Smooth muscle cell (in vitro differentiated cells): ENCODE data around the gene HABP4. TPM values are rescaled to one million over a fixed set of nuclear protein-coding genes. Genes with fewer than 3 reads are reported as not detected.

Source experiments
- DNase-seq: peaks from one replicate; lab custom pipeline; 2025; ENCODE audit not compliant: unreplicated experiment; lab: John Stamatoyannopoulos, UW
- H2AFZ ChIP-seq: fragments of 200-600 bp; sonication (generic); 2 replicates; pipeline ENCODE4 v1.6.0; 2016; ENCODE audit warnings: antibody characterized with exemption, low read depth, mild to moderate bottlenecking
- H3F3A ChIP-seq: fragments of 200-600 bp; sonication (generic); 2 replicates; pipeline ENCODE4 v1.6.0; 2017; ENCODE audit warnings: antibody characterized with exemption, low read depth
- H3K27ac ChIP-seq: fragments of 200-600 bp; sonication (generic); 2 replicates; pipeline ENCODE4 v1.5.1; 2016; ENCODE audit warnings: low read depth, mild to moderate bottlenecking
- H3K27me3 ChIP-seq: fragments of 200-600 bp; sonication (generic); 2 replicates; pipeline ENCODE4 v1.6.1; 2016; ENCODE audit warnings: low read depth, mild to moderate bottlenecking
- H3K36me3 ChIP-seq: fragments of 200-600 bp; sonication (generic); 2 replicates; pipeline ENCODE4 v1.5.1; 2016; ENCODE audit warnings: low read depth
- H3K4me1 ChIP-seq: fragments of 200-600 bp; sonication (generic); 2 replicates; pipeline ENCODE4 v1.5.1; 2016; ENCODE audit warnings: low read depth
- H3K4me2 ChIP-seq: fragments of 200-600 bp; sonication (generic); 2 replicates; pipeline ENCODE4 v1.6.0; 2016; ENCODE audit warnings: mild to moderate bottlenecking
- H3K4me3 ChIP-seq: fragments of 200-600 bp; sonication (generic); 2 replicates; pipeline ENCODE4 v1.5.1; 2016; ENCODE audit warnings: mild to moderate bottlenecking
- H3K79me2 ChIP-seq: fragments of 200-600 bp; sonication (generic); 2 replicates; pipeline ENCODE4 v1.6.0; 2016; ENCODE audit warnings: low read depth, mild to moderate bottlenecking
- H3K9ac ChIP-seq: fragments of 200-600 bp; sonication (generic); 2 replicates; pipeline ENCODE4 v1.6.0; 2016; ENCODE audit warnings: low read depth
- H3K9me3 ChIP-seq: fragments of 200-600 bp; sonication (generic); replicated peaks from 2 replicates; pipeline ENCODE4 v1.5.1; 2016; ENCODE audit warnings: low read depth
- H4K20me1 ChIP-seq: fragments of 200-600 bp; sonication (generic); 2 replicates; pipeline ENCODE4 v1.6.0; 2016; ENCODE audit warnings: low read depth
- WGBS: methylation state at CpG from one replicate; pipeline ENCODE4 v1.1.7; 2016; ENCODE audit warnings: low lambda C conversion rate; 5-methylcytosine and 5-hydroxymethylcytosine counted together
- polyA plus RNA-seq: library from polyadenylated mRNA; unstranded; fragments of >200 nt; fragmentation: Nextera tagmentation; extraction: Ambion mirVana; gene quantifications from 2 replicates; pipeline ENCODE4 v1.2.1, GENCODE V29; 2016
- total RNA-seq: library from RNA; depleted of rRNA; stranded (reverse); fragments of >200 nt; gene quantifications from 2 replicates; pipeline ENCODE4 v1.2.3, GENCODE V29; 2014
- TF ChIP-seq, protein P1 (sequence below): fragments of 200-600 bp; sonication (generic); IDR thresholded peaks from 2 replicates; pipeline ENCODE4 v1.5.1; 2017; ENCODE audit warnings: borderline replicate concordance, mild to moderate bottlenecking, antibody characterized with exemption; ENCODE audit not compliant: insufficient read depth, poor library complexity, severe bottlenecking

HABP4 gene
- total and polyA plus RNA-seq, 2 experiments from 2014 or later, result 13.5 to 26.8 TPM

DNA sequence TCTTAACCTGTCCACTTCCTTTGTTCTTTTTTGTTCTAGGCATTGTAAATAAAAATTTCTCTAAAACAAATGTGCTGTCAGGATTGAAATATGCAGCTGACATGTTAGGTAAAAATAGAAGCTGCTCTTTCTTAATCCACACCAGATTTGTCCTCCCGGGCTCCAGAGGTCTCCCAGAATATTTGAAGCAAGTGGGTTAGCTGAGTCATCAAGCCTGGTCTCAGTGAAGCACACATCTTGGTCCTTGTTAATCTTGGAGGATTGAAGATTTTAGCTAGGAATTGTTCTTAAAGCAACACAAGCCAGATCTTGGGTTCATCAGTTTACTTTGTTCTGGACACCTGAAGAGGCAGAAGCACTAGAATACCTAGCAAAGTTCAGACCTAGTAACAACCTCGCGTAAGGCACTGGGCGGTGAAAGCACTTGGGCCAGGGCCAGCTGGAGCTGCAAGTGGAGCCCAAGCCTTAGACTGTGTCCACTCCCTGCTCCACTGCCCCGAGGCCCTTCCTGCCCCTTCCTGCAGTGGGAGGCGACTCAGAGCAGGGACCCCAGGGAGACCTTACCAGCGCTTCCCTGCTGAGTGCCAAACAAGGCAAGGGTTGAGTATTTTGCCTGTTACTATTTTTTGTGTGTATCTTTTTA, 36.5 kb downstream of the HABP4 start:
- 69% methylated on average over 7 of the region's 7 CpGs for WGBS
- H3K4me3 ChIP-seq, result no peak overlapping the region
- peaks cover 18% of the 10 kb centered on the region for H3F3A ChIP-seq
- H3K9me3 ChIP-seq, result no peaks in the 10 kb centered on the region
- H3K27ac ChIP-seq, result peak overlapping the region; percentile 43
- H4K20me1 ChIP-seq, result no peaks in the 10 kb centered on the region
- TF ChIP-seq, protein P1, sequence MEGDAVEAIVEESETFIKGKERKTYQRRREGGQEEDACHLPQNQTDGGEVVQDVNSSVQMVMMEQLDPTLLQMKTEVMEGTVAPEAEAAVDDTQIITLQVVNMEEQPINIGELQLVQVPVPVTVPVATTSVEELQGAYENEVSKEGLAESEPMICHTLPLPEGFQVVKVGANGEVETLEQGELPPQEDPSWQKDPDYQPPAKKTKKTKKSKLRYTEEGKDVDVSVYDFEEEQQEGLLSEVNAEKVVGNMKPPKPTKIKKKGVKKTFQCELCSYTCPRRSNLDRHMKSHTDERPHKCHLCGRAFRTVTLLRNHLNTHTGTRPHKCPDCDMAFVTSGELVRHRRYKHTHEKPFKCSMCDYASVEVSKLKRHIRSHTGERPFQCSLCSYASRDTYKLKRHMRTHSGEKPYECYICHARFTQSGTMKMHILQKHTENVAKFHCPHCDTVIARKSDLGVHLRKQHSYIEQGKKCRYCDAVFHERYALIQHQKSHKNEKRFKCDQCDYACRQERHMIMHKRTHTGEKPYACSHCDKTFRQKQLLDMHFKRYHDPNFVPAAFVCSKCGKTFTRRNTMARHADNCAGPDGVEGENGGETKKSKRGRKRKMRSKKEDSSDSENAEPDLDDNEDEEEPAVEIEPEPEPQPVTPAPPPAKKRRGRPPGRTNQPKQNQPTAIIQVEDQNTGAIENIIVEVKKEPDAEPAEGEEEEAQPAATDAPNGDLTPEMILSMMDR, result no peak
- peak overlapping the region; percentile 32 for H3K4me2 ChIP-seq
- H2AFZ ChIP-seq, result no peak overlapping the region
- H3K27me3 ChIP-seq, result no peaks in the 10 kb centered on the region
- DNase-seq, result no peak
- no peak overlapping the region for H3K9ac ChIP-seq
- H3K79me2 ChIP-seq, result no peaks in the 10 kb centered on the region
- no peaks in the 10 kb centered on the region for H3K36me3 ChIP-seq
- H3K4me1 ChIP-seq, result no peaks in the 10 kb centered on the region

DNA sequence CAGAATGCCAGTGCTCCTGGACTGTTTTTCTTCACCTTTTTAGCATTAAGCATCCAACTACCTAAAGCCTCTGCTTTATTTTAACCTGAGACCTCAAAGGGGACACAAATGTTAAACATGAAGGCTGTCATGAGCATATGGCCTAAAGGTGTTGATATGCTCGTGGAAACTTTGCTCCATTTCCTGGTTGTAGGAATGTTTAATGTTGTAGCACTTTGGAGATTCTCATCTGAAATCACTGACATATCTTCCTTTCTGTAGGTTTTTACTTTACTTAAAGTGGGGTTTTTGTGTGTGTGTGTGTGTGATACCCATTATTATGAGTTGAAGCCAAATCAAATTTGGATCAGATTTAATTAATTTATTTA, 37.0 kb downstream of the HABP4 start:
- no peaks in the 10 kb centered on the region for H4K20me1 ChIP-seq
- no peak overlapping the region for H3K4me3 ChIP-seq
- peak overlapping the region; percentile 16 for H3K27ac ChIP-seq
- no peaks in the 10 kb centered on the region for H3K79me2 ChIP-seq
- TF ChIP-seq, protein P1, result no peak
- H2AFZ ChIP-seq, result no peak overlapping the region
- peak overlapping the region; percentile 32 for H3K4me2 ChIP-seq
- H3K9me3 ChIP-seq, result no peaks in the 10 kb centered on the region
- DNase-seq, result no peak
- H3K4me1 ChIP-seq, result no peaks in the 10 kb centered on the region
- H3F3A ChIP-seq, result peaks cover 21% of the 10 kb centered on the region
- no peaks in the 10 kb centered on the region for H3K36me3 ChIP-seq
- H3K9ac ChIP-seq, result no peak overlapping the region
- no peaks in the 10 kb centered on the region for H3K27me3 ChIP-seq
- WGBS, result 49% methylated on average over 1 of the region's 1 CpG

DNA sequence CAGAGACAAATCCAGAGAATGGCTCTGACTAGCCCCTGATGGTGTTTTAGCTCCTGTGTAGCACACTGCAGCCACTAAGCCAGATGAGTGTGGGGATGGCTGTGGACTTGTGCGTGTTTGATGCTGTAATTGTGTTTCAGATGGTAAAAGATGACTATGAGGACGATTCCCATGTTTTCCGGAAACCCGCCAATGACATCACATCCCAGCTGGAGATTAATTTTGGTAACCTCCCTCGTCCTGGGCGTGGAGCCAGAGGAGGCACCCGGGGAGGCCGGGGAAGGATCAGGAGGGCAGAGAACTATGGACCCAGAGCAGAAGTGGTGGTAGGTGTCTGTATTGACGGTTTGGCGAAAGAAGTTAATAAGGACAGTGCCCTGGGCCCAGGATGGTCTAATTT, 38.0 kb downstream of the HABP4 start:
- Histone ChIP-seq H2AFZ (no peak overlapping the region), H3K4me1 (no peaks in the 10 kb centered on the region), H3K36me3 (no peaks in the 10 kb centered on the region), H3K27me3 (no peaks in the 10 kb centered on the region), H3K27ac (no peak overlapping the region), H3K4me3 (no peak overlapping the region), H3K79me2 (no peaks in the 10 kb centered on the region), H4K20me1 (no peaks in the 10 kb centered on the region), H3F3A (peaks cover 21% of the 10 kb centered on the region), H3K9me3 (no peaks in the 10 kb centered on the region), H3K4me2 (peak overlapping the region; percentile 22), H3K9ac (no peak overlapping the region)
- TF ChIP-seq, protein P1, result no peak
- 81% methylated on average over 10 of the region's 10 CpGs for WGBS
- DNase-seq, result no peak

DNA sequence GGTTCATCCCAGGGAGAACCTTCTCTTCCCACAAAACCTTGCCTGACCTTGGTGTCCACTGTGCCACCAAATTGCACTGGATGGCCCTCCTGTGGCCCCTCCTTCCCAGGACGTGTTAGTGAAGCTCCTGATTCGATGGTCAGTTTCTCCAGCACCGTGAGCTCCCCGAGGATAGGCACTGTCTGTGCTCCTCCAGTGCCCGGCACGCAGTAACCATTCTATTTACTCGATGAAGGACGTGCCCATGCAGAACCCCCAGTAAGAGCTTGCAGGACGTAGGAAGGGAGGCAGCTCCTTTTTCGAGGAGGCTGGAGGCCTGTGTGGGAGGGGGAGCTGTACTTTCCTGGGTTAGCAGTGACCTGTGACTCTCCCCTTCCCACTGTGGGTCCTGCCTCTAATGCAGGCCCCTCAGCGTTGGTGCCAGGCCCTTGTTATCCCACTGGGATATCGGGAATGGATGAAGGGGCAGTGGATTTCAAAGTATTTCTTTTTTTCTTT, 39.6 kb downstream of the HABP4 start:
- TF ChIP-seq, protein P1, result no peak
- no peaks in the 10 kb centered on the region for H3K4me1 ChIP-seq
- no peaks in the 10 kb centered on the region for H3K79me2 ChIP-seq
- H3F3A ChIP-seq, result peaks cover 21% of the 10 kb centered on the region
- no peaks in the 10 kb centered on the region for H3K9me3 ChIP-seq
- H3K4me3 ChIP-seq, result no peak overlapping the region
- no peaks in the 10 kb centered on the region for H3K36me3 ChIP-seq
- no peaks in the 10 kb centered on the region for H4K20me1 ChIP-seq
- no peak overlapping the region for H3K4me2 ChIP-seq
- H3K27ac ChIP-seq, result no peak overlapping the region
- no peak for DNase-seq
- no peak overlapping the region for H2AFZ ChIP-seq
- H3K9ac ChIP-seq, result no peak overlapping the region
- WGBS, result 99% methylated on average over 12 of the region's 12 CpGs
- no peaks in the 10 kb centered on the region for H3K27me3 ChIP-seq
